SJCRH30 (cell line): ENCODE results near the gene MAST2. TPM values are rescaled to one million over a fixed set of nuclear protein-coding genes. Genes with fewer than 3 reads are reported as not detected.

Experiments used
- DNase-seq, 2 experiments: peaks; one replicate each; pipeline ENCODE4 v3.0.0-alpha.2; 2015 to 2020
- H3K27ac ChIP-seq: fragments of 250-450 bp; sonication (Bioruptor Pico); 2 replicates; pipeline ENCODE4 v1.5.1; 2020; ENCODE audit warnings: mild to moderate bottlenecking, moderate library complexity
- H3K27me3 ChIP-seq: fragments of 250-450 bp; sonication (Bioruptor Pico); 2 replicates; pipeline ENCODE4 v1.5.1; 2020; ENCODE audit warnings: mild to moderate bottlenecking, moderate library complexity
- H3K36me3 ChIP-seq: fragments of 250-450 bp; sonication (Bioruptor Pico); 2 replicates; pipeline ENCODE4 v1.5.1; 2020; ENCODE audit warnings: mild to moderate bottlenecking, moderate library complexity
- H3K4me1 ChIP-seq: fragments of 250-450 bp; sonication (Bioruptor Pico); 2 replicates; pipeline ENCODE4 v1.5.1; 2020; ENCODE audit warnings: mild to moderate bottlenecking, moderate library complexity
- H3K4me3 ChIP-seq: fragments of 250-450 bp; sonication (Bioruptor Pico); 2 replicates; pipeline ENCODE4 v1.5.1; 2020; ENCODE audit warnings: mild to moderate bottlenecking, moderate library complexity
- H3K9me3 ChIP-seq: fragments of 250-450 bp; sonication (Bioruptor Pico); replicated peaks from 2 replicates; pipeline ENCODE4 v1.5.1; 2020; ENCODE audit warnings: mild to moderate bottlenecking, moderate library complexity
- total RNA-seq: library from RNA; depleted of rRNA; stranded (reverse); fragments of >200 nt; shearing (Covaris generic); gene quantifications from 2 replicates; pipeline ENCODE4 v1.2.3, GENCODE V29; 2014

The MAST2 gene
- total RNA-seq, 1 experiment from 2014 or later, result 46.5 TPM

- Histone ChIP-seq H3K4me3 (no peak overlapping the region), H3K36me3 (peaks cover 35% of the 10 kb centered on the region), H3K9me3 (0 out of 2 replicates have a peak, but pooled peaks cover 8% of the 10 kb centered on the region), H3K27me3 (no peaks in the 10 kb centered on the region), H3K27ac (no peak overlapping the region), H3K4me1 (peaks cover 3% of the 10 kb centered on the region; the same call in 1 of the 2 replicates)
- no peak for DNase-seq
Measured at GRCh38 chr1:45971335-45971734, 167.9 kb downstream of the MAST2 start.

- no peak for DNase-seq
- no peaks in the 10 kb centered on the region for H3K27me3 ChIP-seq
- H3K4me3 ChIP-seq, result no peak overlapping the region
- peaks cover 3% of the 10 kb centered on the region; the same call in 1 of the 2 replicates for H3K4me1 ChIP-seq
- 0 out of 2 replicates have a peak, but pooled peaks cover 8% of the 10 kb centered on the region for H3K9me3 ChIP-seq
- H3K36me3 ChIP-seq, result peaks cover 35% of the 10 kb centered on the region
- H3K27ac ChIP-seq, result no peak overlapping the region
Measured at GRCh38 chr1:45971922-45972531, 168.6 kb downstream of the MAST2 start.

GRCh38 chr1:45972621-45973020 lies 169.2 kb downstream of the MAST2 start:
- no peak for DNase-seq
- no peaks in the 10 kb centered on the region for H3K27me3 ChIP-seq
- peaks cover 31% of the 10 kb centered on the region for H3K36me3 ChIP-seq
- 0 out of 2 replicates have a peak, but pooled peaks cover 5% of the 10 kb centered on the region for H3K9me3 ChIP-seq
- H3K4me1 ChIP-seq, result peaks cover 3% of the 10 kb centered on the region; the same call in 1 of the 2 replicates
- H3K4me3 ChIP-seq, result no peak overlapping the region
- H3K27ac ChIP-seq, result no peak overlapping the region

- peaks cover 3% of the 10 kb centered on the region; the same call in 1 of the 2 replicates for H3K4me1 ChIP-seq
- DNase-seq, result no peak
- H3K27ac ChIP-seq, result no peak overlapping the region
- no peaks in the 10 kb centered on the region for H3K27me3 ChIP-seq
- H3K9me3 ChIP-seq, result 0 out of 2 replicates have a peak, but pooled peaks cover 5% of the 10 kb centered on the region
- H3K36me3 ChIP-seq, result peaks cover 29% of the 10 kb centered on the region
- no peak overlapping the region for H3K4me3 ChIP-seq
Measured at GRCh38 chr1:45973121-45973520, 169.7 kb downstream of the MAST2 start.

GRCh38 chr1:45974541-45975269 lies 171.3 kb downstream of the MAST2 start:
- no peaks in the 10 kb centered on the region for H3K27me3 ChIP-seq
- no peak overlapping the region for H3K27ac ChIP-seq
- H3K4me3 ChIP-seq, result no peak overlapping the region
- DNase-seq, result no peak
- peaks cover 29% of the 10 kb centered on the region for H3K36me3 ChIP-seq
- 0 out of 2 replicates have a peak, but pooled peaks cover 5% of the 10 kb centered on the region for H3K9me3 ChIP-seq
- peaks cover 7% of the 10 kb centered on the region; the same call in 1 of the 2 replicates for H3K4me1 ChIP-seq

GRCh38 chr1:45976623-45977022 lies 173.2 kb downstream of the MAST2 start:
- DNase-seq, result no peak
- 0 out of 2 replicates have a peak, but pooled peaks cover 2% of the 10 kb centered on the region for H3K9me3 ChIP-seq
- peaks cover 20% of the 10 kb centered on the region for H3K36me3 ChIP-seq
- no peak overlapping the region for H3K4me3 ChIP-seq
- no peak overlapping the region for H3K27ac ChIP-seq
- no peaks in the 10 kb centered on the region for H3K27me3 ChIP-seq
- H3K4me1 ChIP-seq, result peaks cover 7% of the 10 kb centered on the region; the same call in 1 of the 2 replicates

GRCh38 chr1:45979074-45979777 lies 175.8 kb downstream of the MAST2 start:
- H3K9me3 ChIP-seq, result no peaks in the 10 kb centered on the region
- DNase-seq, result no peak
- H3K36me3 ChIP-seq, result peaks cover 2% of the 10 kb centered on the region; the same call in 1 of the 2 replicates
- no peak overlapping the region for H3K4me3 ChIP-seq
- no peak overlapping the region for H3K27ac ChIP-seq
- H3K27me3 ChIP-seq, result no peaks in the 10 kb centered on the region
- H3K4me1 ChIP-seq, result 0 out of 2 replicates have a peak, but pooled peaks cover 4% of the 10 kb centered on the region

- no peak for DNase-seq
- Histone ChIP-seq H3K36me3 (peaks cover 2% of the 10 kb centered on the region; the same call in 1 of the 2 replicates), H3K4me3 (no peak overlapping the region), H3K27me3 (no peaks in the 10 kb centered on the region), H3K4me1 (0 out of 2 replicates have a peak, but pooled peaks cover 4% of the 10 kb centered on the region), H3K27ac (no peak overlapping the region), H3K9me3 (no peaks in the 10 kb centered on the region)
Measured at GRCh38 chr1:45979778-45980176, 176.4 kb downstream of the MAST2 start.

- Histone ChIP-seq H3K9me3 (no peaks in the 10 kb centered on the region), H3K27me3 (no peaks in the 10 kb centered on the region), H3K4me3 (no peak overlapping the region), H3K36me3 (peaks cover 2% of the 10 kb centered on the region), H3K4me1 (0 out of 2 replicates have a peak, but pooled peaks cover 4% of the 10 kb centered on the region), H3K27ac (no peak overlapping the region)
- DNase-seq, result no peak
Measured at GRCh38 chr1:45982359-45982758, 178.9 kb downstream of the MAST2 start.

- Histone ChIP-seq H3K27ac (no peak overlapping the region), H3K36me3 (peaks cover 2% of the 10 kb centered on the region), H3K4me1 (0 out of 2 replicates have a peak, but pooled peaks cover 2% of the 10 kb centered on the region), H3K9me3 (no peaks in the 10 kb centered on the region), H3K4me3 (no peak overlapping the region), H3K27me3 (no peaks in the 10 kb centered on the region)
- DNase-seq, result no peak
Measured at GRCh38 chr1:45983967-45984366, 180.6 kb downstream of the MAST2 start.

GRCh38 chr1:45987204-45987603 lies 183.8 kb downstream of the MAST2 start:
- Histone ChIP-seq H3K4me1 (no peaks in the 10 kb centered on the region), H3K27ac (no peak overlapping the region), H3K36me3 (no peaks in the 10 kb centered on the region; the same call in 1 of the 2 replicates), H3K9me3 (no peaks in the 10 kb centered on the region), H3K4me3 (no peak overlapping the region), H3K27me3 (no peaks in the 10 kb centered on the region)
- DNase-seq, result no peak

- no peaks in the 10 kb centered on the region for H3K9me3 ChIP-seq
- H3K27me3 ChIP-seq, result no peaks in the 10 kb centered on the region
- no peak for DNase-seq
- H3K4me3 ChIP-seq, result no peak overlapping the region
- no peaks in the 10 kb centered on the region; the same call in 1 of the 2 replicates for H3K36me3 ChIP-seq
- no peaks in the 10 kb centered on the region for H3K4me1 ChIP-seq
- H3K27ac ChIP-seq, result no peak overlapping the region
Measured at GRCh38 chr1:45989249-45989648, 185.8 kb downstream of the MAST2 start.

- Histone ChIP-seq H3K27ac (no peak overlapping the region), H3K27me3 (no peaks in the 10 kb centered on the region), H3K36me3 (peaks cover 6% of the 10 kb centered on the region), H3K4me3 (no peak overlapping the region), H3K4me1 (no peaks in the 10 kb centered on the region), H3K9me3 (no peaks in the 10 kb centered on the region; the same call in 1 of the 2 replicates)
- DNase-seq, result no peak
Measured at GRCh38 chr1:45994423-45994822, 191.0 kb downstream of the MAST2 start.

- no peaks in the 10 kb centered on the region; the same call in 1 of the 2 replicates for H3K9me3 ChIP-seq
- H3K36me3 ChIP-seq, result peaks cover 11% of the 10 kb centered on the region
- H3K27me3 ChIP-seq, result no peaks in the 10 kb centered on the region
- H3K27ac ChIP-seq, result no peak overlapping the region
- no peak for DNase-seq
- no peak overlapping the region for H3K4me3 ChIP-seq
- H3K4me1 ChIP-seq, result no peaks in the 10 kb centered on the region
Measured at GRCh38 chr1:45995298-45995697, 191.9 kb downstream of the MAST2 start.
